Measurements from ENCODE around the gene MACC1. TPM values are rescaled to one million over a fixed set of nuclear protein-coding genes. Genes with fewer than 3 reads are reported as not detected.
"Not testable (repeated sequence)": the region's sequence is repeated elsewhere in the genome, so short reads cannot be mapped to it uniquely, and the experiment has no call there.

MACC1 gene
- polyA plus RNA-seq, 3 donors, result 9.3 to 11.0 (median 9.8) TPM

DNA sequence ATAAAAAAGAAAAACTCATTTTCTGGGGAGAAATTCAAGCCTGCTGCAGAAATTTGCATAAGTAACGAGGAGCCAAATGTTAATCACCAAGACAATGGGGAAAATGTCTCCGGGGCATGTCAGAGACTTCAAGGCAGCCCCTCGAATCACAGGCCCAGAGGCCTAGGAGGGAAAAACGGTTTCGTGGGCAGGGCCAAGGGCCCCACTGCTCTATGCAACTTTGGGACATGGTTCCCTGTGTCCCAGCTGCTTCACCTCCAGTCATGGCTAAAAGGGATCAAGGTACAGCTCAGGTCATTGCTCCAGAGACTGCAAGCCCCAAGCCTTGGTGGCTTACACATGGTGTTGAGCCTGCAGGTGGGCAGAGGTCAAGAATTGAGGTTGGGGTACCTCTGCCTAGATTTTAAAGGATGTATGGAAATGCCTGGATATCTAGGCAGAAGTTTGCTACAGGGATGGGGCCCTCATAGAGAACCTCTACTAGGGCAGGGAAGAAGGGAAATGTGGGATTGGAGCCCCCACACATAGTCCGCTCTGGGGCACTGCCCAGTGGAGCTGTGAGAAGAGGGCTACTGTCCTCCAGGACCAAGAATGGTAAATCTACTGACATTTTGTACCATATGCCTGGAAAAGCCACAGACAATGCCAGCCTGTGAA lies 8.4 kb downstream of the MACC1 start:
- DNase-seq (ENCODE audit: low read depth in 3 of 3, low spot score in 2 of 3), result no peak

DNA sequence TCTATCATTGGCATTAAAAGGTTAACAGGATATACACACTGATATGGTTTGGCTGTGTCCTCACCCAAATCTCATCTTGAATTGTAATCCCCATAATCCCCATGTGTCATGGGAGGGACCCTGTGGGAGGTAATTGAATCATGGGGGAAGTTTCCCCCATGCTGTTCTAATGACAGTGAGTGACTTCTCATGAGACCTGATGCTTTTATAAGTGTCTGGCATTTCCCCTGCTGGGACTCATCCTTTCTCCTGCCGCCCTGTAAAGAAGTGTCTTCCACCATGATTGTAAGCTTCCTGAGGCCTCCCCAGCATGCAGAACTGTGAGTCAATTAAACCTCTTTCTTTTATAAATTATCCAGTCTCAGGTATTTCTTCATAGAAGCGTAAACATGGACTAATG lies 9.4 kb downstream of the MACC1 start:
- DNase-seq (ENCODE audit: low read depth in 3 of 3, low spot score in 2 of 3), result not testable (repeated sequence)

DNA sequence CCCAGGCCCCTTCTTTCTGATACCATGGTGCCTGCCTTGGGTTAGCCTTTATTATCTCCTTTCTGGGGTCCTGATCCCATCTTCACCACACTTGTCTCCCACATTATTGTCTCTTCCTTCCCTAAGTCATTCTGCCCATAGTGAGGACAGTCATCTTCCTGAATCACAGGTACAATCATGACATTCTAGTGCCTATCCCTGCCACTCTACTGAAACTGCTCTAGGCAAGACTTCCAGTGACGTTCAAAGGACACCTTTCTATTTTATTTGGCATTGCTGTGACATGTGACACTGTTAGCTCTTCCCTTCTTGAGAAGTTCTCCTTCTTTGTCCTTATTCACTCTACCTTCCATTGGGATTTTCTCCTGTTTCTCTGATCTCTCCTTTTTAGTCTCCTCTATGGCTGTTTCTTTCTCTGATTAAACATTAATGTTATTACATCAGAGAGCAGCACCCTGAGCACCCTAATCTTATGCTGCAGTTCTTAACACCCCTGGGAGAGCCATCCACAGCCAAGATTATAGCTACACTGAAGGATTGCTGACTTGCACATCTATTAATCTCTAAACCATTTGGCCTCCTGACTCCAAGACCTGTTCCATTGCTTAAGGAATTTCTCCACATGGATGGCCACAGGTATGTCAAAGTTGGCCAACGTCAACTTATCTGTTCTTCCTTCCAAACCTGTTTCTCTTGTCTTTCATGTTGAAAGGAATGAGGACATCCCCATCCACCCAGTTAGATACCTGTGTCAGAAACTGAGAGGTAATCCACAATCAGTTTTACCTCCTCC lies 10.9 kb downstream of the MACC1 start:
- no peak for DNase-seq (ENCODE audit: low read depth in 3 of 3, low spot score in 2 of 3)

DNA sequence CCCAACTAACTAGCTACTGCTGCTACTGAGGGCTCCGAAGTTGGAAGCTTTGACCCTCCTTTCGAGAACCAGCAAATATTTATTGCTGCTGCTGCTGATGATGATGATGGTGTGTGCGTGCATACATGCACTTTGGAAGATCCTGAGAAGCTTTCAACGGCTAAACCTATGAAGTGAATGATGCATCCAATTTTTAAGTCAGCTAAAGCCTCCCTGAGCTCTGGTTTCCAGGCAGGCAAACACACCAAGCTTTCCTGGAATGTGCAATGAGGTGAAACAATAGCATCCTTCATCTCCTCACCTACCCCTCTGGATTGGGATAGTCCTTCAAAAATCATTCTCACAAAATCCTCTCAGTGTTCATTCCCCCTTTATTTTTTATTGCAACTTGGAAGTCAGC lies 13.9 kb downstream of the MACC1 start:
- no peak for DNase-seq (ENCODE audit: low read depth in 3 of 3, low spot score in 2 of 3)

DNA sequence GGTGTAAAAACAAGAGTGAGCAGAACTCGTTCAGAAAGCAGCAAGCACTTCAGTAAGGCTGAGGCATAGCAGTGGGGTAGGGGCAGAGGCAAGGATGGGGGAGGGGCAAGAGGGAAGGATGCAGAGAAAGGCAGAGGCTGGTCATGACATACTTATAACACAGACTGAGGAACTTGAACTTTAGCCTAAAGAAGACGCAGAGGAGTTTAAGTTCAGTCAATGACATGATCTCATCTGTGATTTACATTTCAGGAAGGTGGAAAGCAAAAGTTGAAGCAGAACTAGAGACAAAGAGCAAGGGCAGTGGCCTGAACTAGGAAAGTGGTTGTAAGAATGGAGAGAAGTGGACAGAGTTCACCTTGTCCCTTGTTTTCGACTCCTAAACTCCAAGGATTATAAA lies 15.8 kb downstream of the MACC1 start:
- no peak for DNase-seq (ENCODE audit: low read depth in 3 of 3, low spot score in 2 of 3)

DNA sequence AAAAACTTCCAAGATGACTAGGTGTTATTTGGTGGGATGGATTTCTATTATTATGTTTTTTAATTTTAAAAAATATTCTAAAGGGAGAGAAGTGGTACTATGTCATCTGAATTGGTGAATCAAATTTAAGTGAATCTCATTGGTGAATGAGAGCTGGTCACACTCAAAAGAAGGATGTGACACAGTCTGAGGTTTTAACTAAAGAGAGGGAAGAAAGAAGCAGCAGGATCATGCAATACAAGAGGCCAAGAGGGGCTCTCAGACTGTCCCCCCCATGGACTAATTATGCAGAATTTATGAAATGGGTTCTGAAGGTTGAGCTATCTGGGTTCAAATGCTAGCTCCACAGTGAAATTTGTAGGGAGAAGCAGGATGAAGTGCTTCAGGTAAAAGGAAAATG lies 16.2 kb downstream of the MACC1 start:
- DNase-seq (ENCODE audit: low read depth in 3 of 3, low spot score in 2 of 3), result no peak

DNA sequence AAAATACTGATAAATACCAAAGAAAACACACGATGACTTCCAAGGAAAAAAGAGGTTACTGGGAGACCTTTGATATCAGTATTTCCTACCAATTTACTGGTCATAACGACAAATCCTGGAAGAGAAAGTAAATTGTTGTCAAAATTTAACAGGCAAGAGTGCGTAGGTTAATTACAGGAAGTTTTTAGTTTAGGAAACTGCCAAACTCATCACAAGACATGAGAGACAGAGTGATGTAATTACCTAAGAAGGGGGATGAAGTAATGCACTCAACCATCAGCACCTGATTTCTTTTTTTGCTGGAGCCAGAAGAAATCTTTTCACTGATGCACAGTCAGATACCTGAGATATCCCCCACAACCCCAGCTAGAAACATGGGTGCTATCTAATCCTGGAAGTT lies 16.8 kb downstream of the MACC1 start:
- DNase-seq (ENCODE audit: low read depth in 3 of 3, low spot score in 2 of 3), result no peak

DNA sequence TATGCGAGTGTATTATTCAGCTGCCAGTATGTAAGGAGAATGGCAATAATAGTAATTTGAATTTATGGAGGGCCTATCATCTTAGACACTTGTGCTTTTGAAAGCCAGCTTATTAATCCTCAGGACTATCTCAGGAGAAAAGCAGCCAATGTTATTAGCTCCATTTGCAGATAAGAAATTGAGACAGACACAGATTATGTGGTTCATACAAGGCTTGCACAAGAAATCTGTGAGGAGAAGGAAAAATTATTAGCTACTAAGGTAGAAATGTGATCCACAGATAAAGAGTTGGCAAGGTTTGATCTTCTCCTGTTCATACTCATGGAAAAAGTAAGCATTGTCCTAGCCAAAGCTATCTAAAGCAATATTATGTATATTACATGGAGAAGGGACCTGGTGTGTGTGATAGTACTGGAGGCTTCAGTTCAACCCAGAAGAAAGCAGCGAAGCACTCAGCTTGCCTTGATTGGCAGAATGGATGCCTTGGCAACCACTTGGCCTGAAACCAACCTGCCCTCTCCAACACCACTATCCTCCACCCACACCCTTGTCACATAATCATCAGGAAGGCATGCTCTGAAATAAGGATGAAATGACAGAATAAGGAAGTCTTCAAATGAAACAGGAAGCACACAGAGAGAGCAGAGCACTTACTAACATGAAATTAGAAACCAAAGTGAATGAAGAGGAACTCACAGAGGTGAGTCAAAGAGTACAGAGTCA lies 18.0 kb downstream of the MACC1 start:
- no peak for DNase-seq (ENCODE audit: low read depth in 3 of 3, low spot score in 2 of 3)

DNA sequence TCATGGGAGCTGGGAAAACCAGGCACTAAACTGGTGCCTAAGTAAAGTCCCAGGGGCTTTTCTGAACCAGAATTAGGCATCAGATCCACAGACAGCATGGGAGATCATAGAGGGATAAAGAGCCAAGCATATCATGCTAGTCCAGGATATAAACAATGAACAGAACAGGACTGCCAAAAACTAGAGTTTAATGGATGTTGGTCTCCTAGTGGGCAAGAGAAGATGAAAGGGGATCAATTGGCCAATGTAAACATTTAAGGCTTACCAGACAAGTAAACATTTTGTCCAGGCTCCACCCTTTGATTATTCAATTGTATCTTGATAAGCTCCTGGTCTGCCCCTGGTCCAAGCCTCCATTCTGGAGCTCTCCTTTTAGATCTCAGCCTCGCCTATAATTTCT lies 18.9 kb downstream of the MACC1 start:
- DNase-seq (ENCODE audit: low read depth in 3 of 3, low spot score in 2 of 3), result no peak

DNA sequence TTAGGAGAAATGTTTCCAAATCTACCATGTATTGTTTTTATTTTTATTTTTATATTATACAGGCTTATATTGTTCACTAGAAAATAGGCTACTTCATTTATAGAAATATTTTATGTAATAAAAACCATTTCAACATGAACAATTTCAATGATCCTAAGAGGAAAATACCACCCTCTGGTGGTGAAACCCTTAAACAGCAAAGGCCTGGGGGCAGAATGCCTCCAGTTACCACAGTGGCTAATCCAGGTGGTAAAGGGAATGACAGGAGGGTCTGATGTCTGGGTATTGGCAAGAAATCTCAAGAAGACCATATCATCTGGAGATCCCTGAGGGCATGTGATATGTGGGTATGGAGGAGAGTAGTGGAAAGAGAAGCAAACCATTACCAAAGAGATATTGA lies 19.3 kb downstream of the MACC1 start:
- no peak for DNase-seq (ENCODE audit: low read depth in 3 of 3, low spot score in 2 of 3)

DNA sequence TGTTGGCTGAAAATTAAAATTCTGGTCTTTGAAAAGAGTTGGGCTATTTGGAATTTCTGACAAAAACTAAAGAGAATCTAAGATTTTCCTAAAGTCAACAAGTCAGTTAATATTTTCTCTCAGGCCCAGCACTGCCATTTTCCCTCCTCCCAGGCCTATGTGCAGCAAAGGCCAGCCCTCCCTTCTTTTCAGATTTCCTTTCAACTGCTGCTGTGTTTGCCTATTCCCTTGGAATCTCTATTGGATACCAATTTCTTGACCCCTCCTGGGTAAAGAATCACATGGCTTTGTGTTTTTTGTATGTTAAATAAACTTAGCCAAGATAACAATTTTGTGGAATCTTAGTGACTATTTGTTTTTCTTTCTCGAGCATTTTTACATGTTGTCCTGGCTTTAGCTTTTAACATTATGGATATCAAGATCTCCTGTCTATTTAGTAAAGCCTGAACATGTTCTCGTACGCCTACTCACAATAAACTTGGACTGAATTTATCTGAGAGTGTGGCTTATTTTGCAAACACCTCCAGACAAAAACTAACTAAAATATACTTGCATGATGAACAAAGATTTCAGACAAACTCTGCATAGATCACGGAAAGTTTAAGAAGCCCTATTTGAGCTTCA lies 19.9 kb downstream of the MACC1 start:
- DNase-seq (ENCODE audit: low read depth in 3 of 3, low spot score in 2 of 3), result no peak

DNA sequence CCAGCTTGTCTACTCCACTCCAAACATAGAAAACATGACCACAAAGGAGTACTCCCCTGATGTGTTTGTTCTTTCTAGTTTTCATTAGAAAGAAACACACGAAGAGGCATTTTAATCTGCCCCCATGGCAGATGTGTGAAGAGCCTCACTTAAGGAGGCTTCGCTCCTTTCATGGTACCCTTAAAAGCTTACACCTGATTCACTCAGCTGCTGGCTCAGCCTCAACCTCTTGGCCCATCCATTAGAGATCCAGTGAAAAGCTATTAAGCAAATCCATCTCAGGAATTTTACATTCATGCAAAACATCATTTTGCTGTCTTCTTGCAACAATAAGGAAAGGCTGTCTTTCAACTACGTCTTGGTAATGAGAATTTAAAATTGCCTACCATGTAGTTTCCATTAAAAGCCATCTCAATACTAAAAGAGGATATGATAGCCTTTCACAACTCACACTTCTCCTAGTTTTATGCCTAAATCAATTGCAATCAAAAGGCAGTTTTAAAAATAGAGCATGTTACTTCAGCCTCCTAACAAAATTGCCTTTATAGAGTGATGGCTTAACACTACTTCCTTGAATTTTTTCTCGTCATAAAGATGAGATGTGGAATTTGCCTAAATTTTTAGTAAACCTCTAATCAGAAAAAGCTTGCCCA lies 22.7 kb downstream of the MACC1 start:
- DNase-seq (ENCODE audit: low read depth in 3 of 3, low spot score in 2 of 3), result no peak

DNA sequence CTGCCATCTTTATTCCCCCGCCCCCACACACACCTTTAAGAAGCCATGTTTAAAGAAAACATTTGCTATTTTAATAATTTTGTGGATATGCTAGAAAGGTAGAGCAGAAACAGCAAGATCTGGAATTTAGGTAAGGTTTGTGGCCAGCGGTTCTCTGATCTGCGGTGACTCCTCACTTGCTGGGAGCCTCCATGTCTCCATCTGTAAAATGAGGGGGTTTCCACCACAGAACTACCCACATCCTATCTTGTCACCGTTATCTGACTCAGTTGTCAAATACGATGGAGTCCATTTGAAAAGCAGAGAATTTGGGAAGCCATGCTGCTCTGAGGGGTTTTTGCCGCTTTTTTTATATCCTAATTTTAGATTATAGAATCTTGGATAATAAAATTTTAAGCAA lies 23.3 kb downstream of the MACC1 start:
- no peak for DNase-seq (ENCODE audit: low read depth in 3 of 3, low spot score in 2 of 3)

DNA sequence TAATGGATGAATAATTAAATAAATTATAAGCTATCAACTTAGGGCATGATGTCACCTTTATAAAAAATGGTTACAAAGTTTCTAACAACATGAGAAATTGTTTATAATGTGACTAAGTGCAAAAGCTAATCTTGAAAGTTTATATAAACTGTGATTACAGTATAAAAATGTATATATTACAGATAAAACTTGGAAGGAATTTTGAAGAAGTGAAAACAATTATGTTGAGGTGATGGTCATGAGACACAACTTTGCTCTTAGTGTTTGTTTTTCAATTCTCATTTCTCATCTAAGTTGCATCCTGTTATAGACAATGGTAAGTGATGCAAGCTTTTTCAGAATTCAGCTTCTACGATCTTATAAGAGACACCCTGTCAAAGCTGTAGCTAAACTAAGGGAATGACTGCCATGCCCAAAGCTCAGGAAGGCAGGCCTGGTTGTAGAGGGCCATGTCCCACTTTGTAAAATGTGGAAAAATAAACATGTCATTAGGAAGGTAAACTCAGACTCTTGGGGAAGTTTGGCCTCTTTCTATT lies 23.9 kb downstream of the MACC1 start:
- DNase-seq (ENCODE audit: low read depth in 3 of 3, low spot score in 2 of 3), result no peak

DNA sequence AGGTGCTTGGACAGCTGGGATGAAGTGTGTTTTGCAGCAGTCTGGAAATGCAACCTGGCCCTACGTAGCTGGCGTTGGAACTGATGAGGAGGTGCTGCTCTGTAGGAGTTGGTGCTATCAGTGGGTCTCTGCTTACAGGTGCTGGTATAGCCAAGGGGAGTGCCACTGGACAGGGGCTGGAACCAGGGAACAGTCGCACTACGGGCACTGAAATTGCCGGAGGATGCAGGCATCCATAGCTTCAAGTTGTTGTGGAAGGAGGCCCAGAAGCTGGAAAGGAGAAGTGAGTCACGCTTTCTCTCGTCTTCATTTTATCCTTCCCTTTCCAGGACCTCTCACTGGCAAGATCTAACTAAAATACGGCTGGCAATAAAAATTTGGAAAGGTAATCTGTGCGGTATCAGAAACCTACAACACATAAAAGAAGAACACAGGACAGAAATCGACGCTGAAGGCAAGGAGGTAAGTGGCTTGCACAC lies 25.8 kb downstream of the MACC1 start:
- no peak for DNase-seq (ENCODE audit: low read depth in 3 of 3, low spot score in 2 of 3)

DNA sequence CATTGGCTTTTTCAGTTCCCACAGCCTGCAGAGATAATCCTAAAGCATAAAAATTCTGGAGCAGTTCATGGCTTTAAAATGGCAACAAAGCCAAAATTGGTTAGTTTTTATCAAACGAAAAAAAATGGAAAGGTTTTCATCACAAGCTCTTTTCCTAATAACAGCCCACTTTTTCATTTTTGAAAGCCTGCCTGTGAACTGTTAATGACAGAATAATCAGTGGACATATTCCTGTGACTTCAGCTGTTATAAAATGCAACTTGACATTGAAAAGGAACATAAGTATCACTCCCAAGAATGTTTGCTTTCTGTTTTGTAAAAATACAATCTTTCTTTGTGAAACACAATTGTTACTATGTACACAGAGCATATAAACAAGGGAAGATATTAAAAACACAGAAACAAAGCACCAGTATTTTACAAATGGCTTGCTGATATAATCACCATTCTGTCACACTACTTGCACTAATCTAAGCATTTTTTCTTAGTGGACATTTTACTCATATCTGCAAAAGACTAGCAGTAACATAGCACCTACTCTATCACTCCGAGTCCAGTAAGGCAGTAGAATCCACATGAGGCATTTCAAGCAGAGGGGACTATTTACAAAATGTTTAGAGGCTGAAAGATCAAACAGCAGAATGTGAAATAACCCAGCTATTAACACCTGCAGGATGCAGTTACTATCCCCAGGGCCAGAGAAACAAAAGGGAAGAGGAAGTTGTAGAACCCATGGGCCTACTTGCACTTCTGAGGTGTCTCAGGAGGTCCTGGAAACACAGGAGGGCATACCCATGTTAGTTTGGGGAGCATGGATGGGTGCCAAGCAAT lies 26.4 kb downstream of the MACC1 start:
- DNase-seq (ENCODE audit: low read depth in 3 of 3, low spot score in 2 of 3), result no peak

DNA sequence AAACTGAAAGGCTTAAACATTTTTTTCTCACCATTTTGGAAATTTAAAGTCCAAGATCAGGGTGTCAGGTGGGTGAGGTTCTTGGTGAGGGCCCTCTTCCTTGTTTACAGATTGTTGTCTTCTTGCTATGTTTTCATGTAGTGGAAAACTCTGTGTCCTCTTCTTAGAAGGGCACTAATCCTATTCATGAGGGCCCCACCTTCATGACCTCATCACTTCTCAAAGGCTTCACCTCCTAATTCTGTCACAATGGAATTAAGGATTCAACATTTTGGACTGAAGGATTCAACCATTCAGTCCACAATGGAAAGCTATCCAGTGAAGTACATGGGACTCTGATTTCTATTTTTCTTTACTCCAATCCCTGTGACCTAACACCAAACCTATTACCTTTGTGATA lies 27.3 kb downstream of the MACC1 start:
- no peak for DNase-seq (ENCODE audit: low read depth in 3 of 3, low spot score in 2 of 3)

DNA sequence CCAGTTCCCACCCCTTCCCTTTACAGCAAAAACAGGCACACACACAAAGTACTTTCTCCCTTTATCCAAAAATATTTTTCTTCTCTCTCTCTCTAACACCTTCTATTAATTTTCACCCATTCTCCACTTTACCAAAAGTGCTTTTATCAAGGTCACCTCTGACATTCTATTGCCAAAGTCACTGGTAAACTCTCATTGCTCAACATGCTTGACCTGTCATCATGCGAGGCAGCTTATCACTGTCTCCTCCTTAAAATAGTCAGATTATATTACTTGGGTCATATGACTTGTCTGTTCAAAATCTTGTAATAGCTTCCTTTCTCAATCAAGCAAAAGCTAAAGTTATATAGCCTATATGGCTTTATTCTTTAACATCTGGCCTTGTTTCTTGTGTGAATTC lies 28.6 kb downstream of the MACC1 start:
- DNase-seq (ENCODE audit: low read depth in 3 of 3, low spot score in 2 of 3), result no peak

DNA sequence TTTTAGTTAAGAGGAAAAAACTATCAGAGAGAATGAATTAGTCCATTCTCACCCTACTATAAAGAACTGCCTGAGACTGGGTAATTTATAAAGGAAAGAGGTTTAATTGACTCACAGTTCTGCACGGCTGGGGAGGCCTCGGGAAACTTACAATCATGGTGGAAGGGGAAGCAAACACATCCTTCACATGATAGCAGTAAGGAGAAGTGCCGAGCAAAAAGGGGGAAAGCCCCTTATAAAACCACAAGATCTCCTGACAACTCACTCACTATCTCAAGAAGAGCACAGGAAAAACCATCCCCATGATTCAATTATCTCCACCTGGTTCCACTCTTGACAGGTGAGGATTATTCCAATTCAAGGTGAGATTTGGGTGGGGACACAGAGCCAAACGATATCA lies 29.3 kb downstream of the MACC1 start:
- DNase-seq (ENCODE audit: low read depth in 3 of 3, low spot score in 2 of 3), result not testable (repeated sequence)

DNA sequence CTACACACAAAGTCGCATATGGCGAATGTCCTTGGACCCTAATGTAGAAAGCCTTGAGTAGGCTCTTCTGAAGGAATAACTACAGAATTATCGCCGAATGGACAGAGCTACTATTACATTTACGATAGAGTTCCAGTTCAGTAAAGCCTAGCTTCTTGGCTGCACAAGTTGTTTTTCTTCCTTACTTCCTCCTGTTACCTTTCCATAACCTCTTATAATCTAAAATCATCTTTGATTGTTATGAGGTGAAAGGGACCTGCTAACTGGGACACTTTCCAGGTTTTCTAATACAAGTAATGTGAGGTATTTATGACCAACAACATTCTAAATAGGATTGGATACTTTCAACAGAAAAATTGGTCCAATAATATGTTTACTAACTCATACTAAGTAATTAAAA lies 31.2 kb downstream of the MACC1 start:
- no peak for DNase-seq (ENCODE audit: low read depth in 3 of 3, low spot score in 2 of 3)

All from right renal cortex interstitium (tissue), 3 donors.